Colonic mucosa (tissue), 4 donors: ENCODE measurements around the gene CST9L. TPM values are rescaled to one million over a fixed set of nuclear protein-coding genes. Genes with fewer than 3 reads are reported as not detected.

Source experiments
- DNase-seq: peaks from one replicate; pipeline ENCODE4 v3.0.0-alpha.2; 2020
- H3K27ac ChIP-seq: fragments of 200-600 bp; one replicate; pipeline ENCODE4 v1.8.0; 2021
- H3K27me3 ChIP-seq: fragments of 200-600 bp; one replicate; pipeline ENCODE4 v1.8.0; 2021
- H3K36me3 ChIP-seq: fragments of 200-600 bp; one replicate; pipeline ENCODE4 v1.8.0; 2021
- H3K4me1 ChIP-seq: fragments of 200-600 bp; one replicate; pipeline ENCODE4 v1.8.0; 2021; ENCODE audit warnings: mild to moderate bottlenecking
- H3K4me3 ChIP-seq: fragments of 200-600 bp; one replicate; pipeline ENCODE4 v1.8.0; 2021
- H3K9ac ChIP-seq, 2 donors: one replicate each; pipeline ENCODE4 v1.7.0; 2013; ENCODE audit warnings: control low read depth in 2 of 2, low read depth in 2 of 2, low read length in 2 of 2
- H3K9me3 ChIP-seq: fragments of 200-600 bp; one replicate; pipeline ENCODE4 v1.8.0; 2021
- intact Hi-C: fragments of 100-400 bp; cut with DNase I; formaldehyde crosslinking; loops from one replicate; pipeline ENCODE4 v1.14.1; 2022
- total RNA-seq, 2 donors: library from RNA; stranded (reverse); fragmentation: NEBNext Ultra II Directional in 1 of 2; extraction: Animal tissue kit (Norgen Biotek cat#: 25700) in 1 of 2; gene quantifications; one replicate each; pipeline ENCODE4 v1.2.1, GENCODE V29; 2021
- TF ChIP-seq, protein P1 (sequence below): fragments of 200-600 bp; IDR thresholded peaks from one replicate; pipeline ENCODE4 v1.8.0; 2022; ENCODE audit warnings: antibody characterized with exemption, mild to moderate bottlenecking
- donor health status: healthy.
- donor health status: DM: no; HTN: no; CAD: no.
- donor health status: DM: no; HTN: no; CAD: no.

The CST9L gene, protein sequence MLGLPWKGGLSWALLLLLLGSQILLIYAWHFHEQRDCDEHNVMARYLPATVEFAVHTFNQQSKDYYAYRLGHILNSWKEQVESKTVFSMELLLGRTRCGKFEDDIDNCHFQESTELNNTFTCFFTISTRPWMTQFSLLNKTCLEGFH
- total RNA-seq: not detected

DNA sequence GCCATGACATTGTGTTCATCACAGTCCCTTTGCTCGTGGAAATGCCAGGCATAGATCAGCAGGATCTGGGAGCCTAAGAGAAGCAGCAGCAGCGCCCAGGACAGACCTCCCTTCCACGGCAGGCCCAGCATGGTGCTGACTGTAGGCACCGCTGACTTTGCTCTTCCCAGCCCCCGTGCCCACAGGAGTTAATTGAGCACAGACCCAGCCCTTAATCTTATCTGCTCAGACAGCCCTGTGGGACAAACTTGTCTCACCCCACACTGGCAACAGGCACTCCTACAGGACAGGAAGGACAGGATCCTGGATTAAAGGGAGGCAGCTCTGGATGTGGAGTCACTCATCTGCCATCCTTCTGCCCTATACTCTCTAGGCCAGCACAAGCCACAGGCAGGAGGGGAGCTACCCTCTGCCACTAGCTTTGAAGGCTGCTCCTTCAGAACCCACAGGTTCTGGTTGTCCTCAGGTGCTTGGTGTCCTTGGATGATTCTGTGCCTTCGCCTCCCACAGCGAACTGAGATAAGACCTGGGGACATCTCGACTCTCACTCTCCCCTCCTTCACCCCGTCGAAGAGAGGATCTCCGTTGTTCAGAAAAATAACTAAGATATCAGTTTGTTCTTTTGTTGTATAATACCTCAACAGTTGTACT is at the start of gene CST9L:
TSS of gene CST9L (minus strand) at position 165 of the 651 bp plus-strand sequence. CDS start at position 131, 34 bp downstream.
- no peak within 1 kb of the TSS for H3K4me3 ChIP-seq
- H3K9me3 ChIP-seq: no peaks in the 10 kb centered on the region
- no peaks in the 10 kb centered on the region for H3K36me3 ChIP-seq
- no peaks in the 10 kb centered on the region for H3K4me1 ChIP-seq
- no peak within 1 kb of the TSS for H3K9ac ChIP-seq
- TF ChIP-seq, protein P1, sequence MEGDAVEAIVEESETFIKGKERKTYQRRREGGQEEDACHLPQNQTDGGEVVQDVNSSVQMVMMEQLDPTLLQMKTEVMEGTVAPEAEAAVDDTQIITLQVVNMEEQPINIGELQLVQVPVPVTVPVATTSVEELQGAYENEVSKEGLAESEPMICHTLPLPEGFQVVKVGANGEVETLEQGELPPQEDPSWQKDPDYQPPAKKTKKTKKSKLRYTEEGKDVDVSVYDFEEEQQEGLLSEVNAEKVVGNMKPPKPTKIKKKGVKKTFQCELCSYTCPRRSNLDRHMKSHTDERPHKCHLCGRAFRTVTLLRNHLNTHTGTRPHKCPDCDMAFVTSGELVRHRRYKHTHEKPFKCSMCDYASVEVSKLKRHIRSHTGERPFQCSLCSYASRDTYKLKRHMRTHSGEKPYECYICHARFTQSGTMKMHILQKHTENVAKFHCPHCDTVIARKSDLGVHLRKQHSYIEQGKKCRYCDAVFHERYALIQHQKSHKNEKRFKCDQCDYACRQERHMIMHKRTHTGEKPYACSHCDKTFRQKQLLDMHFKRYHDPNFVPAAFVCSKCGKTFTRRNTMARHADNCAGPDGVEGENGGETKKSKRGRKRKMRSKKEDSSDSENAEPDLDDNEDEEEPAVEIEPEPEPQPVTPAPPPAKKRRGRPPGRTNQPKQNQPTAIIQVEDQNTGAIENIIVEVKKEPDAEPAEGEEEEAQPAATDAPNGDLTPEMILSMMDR: no peak
- intact Hi-C loops: no loop called here
- no peak within 1 kb of the TSS for H3K27ac ChIP-seq
- no peak for DNase-seq
- H3K27me3 ChIP-seq: no peaks in the 10 kb centered on the region

- peak; percentile 15 for DNase-seq
- intact Hi-C loops: no loop called here
- H3K9ac ChIP-seq: no peak overlapping the region
- H3K9me3 ChIP-seq: no peaks in the 10 kb centered on the region
- H3K27me3 ChIP-seq: no peaks in the 10 kb centered on the region
- H3K4me1 ChIP-seq: no peaks in the 10 kb centered on the region
- TF ChIP-seq, protein P1: no peak
- no peaks in the 10 kb centered on the region for H3K36me3 ChIP-seq
- H3K4me3 ChIP-seq: no peak overlapping the region
- H3K27ac ChIP-seq: no peak overlapping the region
Measured at GRCh38 chr20:23614163-23614562, 45.9 kb upstream of the CST9L start.

DNA sequence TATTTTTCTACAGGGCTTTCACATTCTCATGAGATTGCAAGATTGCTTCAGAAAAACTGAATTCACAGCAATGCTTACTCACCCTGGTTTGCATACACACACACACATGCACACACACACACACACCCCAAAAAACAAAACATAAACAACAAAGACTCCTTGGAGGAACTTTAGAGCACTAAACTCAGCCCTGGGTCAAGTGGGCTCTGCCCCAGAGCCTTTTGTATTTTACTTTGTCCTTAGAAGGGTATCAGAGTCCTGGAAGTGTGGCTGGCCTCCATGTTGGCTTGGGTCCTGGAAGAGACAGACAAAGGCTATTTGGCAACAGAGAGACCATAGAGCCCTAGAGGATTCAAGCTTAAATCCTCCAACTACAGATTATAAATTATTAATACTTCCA is 45.4 kb upstream of the CST9L start:
- peak; percentile 35 for DNase-seq
- Histone ChIP-seq H3K9ac (no peak overlapping the region), H3K4me1 (no peaks in the 10 kb centered on the region), H3K27ac (no peak overlapping the region), H3K36me3 (no peaks in the 10 kb centered on the region), H3K4me3 (no peak overlapping the region), H3K27me3 (no peaks in the 10 kb centered on the region), H3K9me3 (no peaks in the 10 kb centered on the region)
- intact Hi-C loops: no loop called here
- TF ChIP-seq, protein P1: no peak

- H3K27me3 ChIP-seq: no peaks in the 10 kb centered on the region
- intact Hi-C loops: no loop called here
- TF ChIP-seq, protein P1: no peak
- no peak overlapping the region for H3K27ac ChIP-seq
- H3K9me3 ChIP-seq: no peaks in the 10 kb centered on the region
- H3K9ac ChIP-seq: no peak overlapping the region
- no peak for DNase-seq
- no peaks in the 10 kb centered on the region for H3K36me3 ChIP-seq
- H3K4me1 ChIP-seq: no peaks in the 10 kb centered on the region
- H3K4me3 ChIP-seq: no peak overlapping the region
Measured at GRCh38 chr20:23612396-23612795, 44.1 kb upstream of the CST9L start.

DNA sequence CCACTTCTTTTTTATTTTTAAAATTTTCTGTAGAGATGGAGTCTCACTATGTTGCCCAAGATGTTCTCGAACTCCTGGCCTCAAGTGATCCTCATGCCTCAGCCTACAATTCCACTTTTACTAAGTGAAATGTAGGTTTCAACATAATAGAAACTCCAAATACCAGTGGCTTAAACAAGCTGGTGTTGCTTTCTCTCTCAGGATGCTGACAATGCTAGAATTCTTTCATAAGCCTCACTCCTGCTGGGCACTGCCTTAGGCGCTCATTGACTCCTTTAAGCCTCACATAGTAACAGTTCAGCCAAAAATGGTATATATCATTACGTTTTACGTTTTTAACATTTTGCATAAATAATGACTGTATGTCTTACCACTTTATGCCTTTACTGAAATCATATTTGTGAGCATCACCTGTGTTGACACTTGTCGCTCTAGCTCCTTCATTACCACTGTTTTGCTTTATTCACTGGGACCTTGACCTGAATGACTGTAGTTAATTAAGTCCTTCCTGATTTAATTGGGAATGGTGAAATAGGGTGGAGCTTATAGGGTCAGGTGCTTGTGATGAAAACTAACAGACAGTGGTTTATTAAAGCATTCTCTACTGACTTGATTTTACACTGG is 41.3 kb upstream of the CST9L start:
- no peaks in the 10 kb centered on the region for H3K4me1 ChIP-seq
- intact Hi-C loops: loop anchor here (5.0 kb wide), 1 partner anchor 167 kb away; no protein-coding TSS in a partner anchor
- no peak overlapping the region for H3K9ac ChIP-seq
- DNase-seq: no peak
- H3K27me3 ChIP-seq: no peaks in the 10 kb centered on the region
- H3K4me3 ChIP-seq: no peak overlapping the region
- no peaks in the 10 kb centered on the region for H3K36me3 ChIP-seq
- H3K9me3 ChIP-seq: no peaks in the 10 kb centered on the region
- TF ChIP-seq, protein P1: no peak
- H3K27ac ChIP-seq: no peak overlapping the region
